Fibroblast of the conjunctiva (primary cell): Measurements from ENCODE around the gene AGAP1.
"Not testable (repeated sequence)": the region's sequence is repeated elsewhere in the genome, so short reads cannot be mapped to it uniquely, and the experiment has no call there.

ENCODE experiments used
- DNase-seq: peaks from one replicate; pipeline ENCODE4 v3.0.0-alpha.2; 2010; ENCODE audit warnings: low read depth

The AGAP1 gene

DNA sequence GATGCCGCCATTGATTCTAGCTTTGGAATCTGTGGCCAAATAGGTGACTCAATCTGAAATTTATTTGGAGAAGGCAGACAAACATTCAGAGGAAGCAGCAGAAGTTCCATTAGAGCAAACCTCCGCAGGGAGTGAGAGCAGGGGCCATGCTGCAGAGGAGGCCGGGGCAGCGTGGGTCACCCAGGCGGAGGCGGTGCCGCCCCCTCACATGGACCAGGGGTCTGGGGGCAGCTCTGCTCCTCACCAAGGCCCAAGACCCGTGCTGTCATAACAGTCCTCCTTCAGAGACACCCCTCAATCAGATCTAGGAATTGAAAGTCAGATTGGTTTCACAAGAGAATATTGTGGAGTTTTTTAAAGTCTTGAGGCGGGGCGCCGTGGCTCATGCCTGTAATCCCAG lies 582.0 kb downstream of the AGAP1 start:
- DNase-seq = no peak

DNA sequence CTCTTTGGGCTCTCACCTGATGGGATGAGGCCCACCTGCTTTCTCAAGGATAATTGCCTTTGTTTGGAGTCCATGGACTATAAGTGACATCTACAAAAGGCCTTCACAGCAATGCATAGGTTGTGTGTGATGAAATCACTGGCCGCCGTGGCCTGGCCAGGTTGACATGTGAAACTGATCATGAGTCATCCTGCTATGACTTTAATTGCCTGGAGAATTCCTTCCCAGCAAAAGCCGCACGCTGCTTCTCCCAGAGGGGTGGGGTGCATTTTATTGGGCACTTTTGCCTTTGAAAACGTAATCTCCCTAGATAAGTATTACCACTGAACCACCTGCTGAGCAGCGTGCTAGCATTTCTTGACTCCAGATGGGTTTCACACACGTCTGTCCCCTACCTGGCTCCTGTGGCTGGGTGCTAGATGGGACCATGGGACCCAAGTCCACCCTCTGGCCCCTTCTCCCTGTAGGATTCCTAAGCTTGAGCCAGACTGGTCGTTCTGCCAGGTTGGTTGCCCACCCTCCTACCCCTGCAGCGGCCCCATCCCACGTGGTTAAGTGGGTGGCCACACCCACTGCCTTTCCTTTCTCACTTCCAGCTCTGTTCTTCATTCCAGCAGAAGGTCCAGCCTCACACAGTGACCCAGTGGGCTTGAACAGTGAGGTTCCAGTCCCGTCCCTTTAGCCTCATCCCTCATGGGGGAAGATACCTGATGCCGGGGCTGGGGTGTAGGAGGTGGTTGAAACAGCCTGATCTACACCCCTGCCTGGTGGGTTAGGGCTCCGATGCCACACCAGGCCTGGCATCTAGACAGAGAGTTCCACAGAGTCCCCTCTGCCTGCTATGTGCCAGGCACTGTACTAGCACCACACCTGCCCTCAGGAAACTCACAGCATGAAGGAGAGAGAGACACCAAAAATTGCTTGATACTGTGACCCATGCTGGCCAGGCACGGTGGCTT lies 584.7 kb downstream of the AGAP1 start:
- peak; percentile 23 for DNase-seq

DNA sequence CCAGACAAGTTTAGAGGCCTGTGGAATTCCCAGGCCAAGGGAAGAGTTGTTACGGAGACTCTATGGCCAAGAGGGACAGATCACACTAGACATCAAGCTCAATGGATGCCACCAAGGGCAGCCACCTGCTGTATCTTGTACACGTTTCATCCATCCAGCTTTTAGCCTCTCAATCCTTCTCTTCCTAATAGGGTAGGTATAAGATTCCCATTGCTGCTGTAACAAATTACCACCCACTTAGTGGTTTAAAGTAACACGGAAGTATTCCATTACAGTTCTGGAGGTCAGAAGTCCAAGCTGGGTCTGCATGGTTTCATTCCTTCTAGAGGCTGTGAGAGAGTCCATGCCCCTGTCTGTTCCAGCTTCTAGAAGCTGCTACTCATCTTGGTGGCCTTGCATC lies 586.6 kb downstream of the AGAP1 start:
- DNase-seq = no peak

DNA sequence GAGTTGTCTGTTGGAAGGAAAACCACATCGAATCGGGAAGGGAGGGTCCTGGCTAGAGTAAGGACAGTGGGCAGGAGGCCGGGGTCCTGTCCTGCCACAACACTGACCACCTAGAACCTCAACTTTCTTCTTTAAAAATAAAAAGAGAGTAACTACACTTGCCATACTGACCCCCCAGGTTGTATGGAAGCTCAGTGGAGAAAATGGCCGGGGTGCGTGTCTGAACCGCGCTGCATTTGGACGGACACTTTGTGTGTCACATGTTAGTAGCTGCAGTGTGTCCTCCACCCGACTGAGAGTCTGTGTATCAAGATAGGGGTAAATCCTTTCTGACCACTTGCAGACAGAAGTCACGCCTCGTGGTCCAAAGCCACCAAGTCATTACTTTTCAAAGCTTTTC lies 587.3 kb downstream of the AGAP1 start:
- DNase-seq = no peak

DNA sequence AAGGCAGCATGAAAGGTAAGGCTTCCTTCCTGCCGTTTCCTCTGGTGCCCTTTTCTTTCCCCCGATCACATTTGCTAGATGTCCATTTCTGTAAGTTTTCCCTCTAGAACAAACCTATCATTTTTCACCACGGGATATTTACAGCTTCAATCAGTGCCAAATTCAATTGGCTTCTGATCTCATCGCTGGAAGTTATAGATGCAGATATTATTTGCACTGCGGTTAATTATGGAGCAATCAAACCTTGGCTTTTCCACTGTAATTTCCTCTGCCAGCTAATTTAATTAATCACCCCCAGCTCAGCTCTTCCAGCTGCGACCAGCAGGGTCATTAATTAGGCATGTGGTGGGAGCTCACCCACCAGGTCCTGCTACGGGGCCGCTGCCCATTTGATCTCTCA lies 588.2 kb downstream of the AGAP1 start:
- no peak for DNase-seq

DNA sequence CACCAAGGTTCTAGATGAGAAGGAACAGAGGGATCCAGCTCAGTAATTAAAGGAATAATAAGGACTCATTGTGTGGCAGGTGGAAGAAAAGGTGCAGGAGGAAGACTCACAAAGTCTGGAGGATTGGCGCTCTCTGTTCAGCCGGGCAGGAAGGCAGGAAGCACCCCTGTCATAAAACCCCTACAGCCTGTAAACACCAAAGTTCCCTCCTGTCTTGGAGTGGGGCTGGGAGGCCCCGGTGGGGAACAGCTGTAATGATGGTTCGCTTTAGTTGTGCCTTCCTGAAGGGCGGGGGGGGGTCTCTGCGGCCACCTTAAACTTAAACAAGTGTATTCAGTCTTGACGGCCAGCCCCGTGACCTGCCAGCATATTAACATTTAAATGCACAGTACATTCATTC lies 590.1 kb downstream of the AGAP1 start:
- no peak for DNase-seq

DNA sequence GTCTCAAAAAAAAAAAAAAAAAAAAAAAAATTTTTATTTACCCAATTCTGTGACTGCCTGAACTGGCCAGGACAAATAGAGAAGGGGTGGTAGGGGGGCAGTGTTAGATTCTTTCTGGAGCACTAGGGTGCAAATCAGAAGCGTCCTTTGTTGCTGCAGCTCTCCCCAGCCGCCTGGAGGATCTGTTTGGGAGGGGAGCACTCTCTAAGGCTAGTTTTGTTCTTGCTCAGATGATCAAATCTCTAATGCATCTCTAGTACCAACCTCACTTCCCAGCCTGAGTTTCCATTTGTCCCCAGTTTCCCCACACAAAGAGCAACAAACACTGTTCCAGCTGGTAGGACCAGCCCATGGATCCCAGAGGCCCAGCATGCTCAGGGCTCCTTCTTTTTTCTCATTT lies 591.4 kb downstream of the AGAP1 start:
- DNase-seq = no peak

DNA sequence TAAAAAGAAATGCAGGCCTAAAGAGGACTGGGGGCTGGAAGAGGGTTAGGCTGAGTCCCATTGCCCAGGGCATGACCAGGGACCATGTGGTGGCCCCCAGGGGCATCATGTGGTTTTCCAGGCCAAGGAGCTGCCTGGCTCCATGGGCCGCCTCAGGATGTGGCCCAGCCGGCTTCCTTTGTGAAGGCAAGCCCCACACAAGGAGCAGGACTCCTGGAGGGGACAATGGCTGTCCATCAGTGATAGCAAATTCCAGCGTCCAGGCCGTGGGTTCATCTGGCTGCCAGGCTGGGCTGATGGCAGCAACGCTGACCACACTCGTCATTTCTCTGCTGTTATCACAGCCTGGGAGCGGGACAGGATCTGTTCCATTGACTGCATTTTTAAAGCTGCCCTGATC lies 591.8 kb downstream of the AGAP1 start:
- DNase-seq = no peak

DNA sequence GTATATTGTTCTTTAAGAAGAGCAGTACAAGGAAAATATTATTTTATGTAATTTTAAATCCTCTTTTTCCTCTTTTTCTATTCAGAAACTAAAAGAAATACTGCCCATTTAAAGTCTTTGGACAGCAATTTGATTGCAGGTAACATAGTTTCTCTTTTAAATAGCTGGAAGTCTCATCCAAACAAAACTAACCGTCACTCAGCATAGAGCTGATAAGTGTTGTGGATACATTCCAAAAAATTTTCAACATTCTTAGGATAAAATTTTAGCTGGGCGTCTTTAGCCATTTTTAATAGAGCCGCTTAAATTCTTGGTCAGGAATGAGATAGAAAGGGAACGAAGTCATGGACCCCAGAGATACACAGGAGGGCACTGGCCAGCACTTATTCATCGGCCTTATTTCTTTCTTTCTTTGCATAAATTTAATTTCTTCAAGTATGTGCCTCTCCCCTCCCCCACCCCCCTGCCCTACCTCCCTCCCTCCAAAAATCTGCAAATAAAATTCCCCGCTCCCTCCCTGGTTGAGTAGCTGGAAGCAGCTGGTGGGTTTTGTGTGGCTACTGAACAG lies 592.6 kb downstream of the AGAP1 start:
- DNase-seq = no peak

DNA sequence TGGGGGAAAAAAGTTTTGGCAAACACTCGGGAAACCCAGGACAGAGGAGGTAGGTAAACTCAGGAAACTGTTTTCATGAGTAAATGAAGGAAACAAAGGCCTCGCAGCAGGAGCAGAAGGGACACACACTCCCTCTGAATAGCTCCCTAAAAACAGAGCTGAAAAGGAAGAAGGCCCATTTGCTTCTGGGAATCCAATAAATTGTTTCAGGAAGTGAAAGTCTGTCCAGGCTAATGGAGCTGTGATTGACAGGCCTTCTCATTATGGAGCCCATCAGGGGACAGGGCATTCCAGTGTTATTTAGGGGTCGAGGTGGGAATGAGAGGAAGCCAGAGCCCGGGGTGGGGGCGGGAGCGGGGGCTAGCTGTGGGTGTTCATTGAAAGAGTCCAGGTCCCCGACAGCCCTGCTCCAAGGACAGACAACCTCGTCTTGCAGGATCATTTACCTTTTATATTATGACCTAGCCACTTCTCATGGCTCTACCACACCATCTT lies 593.2 kb downstream of the AGAP1 start:
- DNase-seq = no peak

DNA sequence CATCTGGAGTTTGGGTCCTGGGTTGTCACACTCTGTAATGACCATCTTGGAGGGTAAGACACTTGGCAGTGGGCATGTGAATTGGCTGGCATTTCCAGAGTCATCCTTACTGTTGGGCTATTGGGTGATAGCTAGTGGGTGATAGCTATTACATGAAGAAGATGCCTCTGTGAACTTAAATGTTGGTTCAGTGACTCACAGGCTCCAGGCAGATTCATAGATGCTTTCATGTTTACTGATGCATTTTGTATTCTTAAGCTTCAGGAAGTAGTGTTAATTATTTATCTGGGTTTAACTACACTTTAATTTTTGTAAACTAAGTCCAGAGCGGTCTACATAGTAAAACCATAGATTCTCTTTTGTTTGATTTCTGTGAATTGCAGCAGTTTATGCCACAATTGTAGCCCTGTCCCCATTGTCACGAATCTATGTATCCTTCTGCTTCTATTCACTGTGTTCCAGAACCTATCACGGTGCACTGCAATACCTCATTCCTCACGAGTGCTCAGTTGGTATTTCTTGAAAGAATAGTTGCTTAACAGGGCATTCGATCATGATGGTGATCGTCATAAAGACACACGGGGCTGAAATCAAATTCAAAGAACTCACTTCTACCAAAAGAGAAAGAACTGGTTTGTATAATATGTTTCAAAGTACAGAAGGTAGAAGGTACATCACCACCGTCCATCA lies 594.7 kb downstream of the AGAP1 start:
- no peak for DNase-seq

DNA sequence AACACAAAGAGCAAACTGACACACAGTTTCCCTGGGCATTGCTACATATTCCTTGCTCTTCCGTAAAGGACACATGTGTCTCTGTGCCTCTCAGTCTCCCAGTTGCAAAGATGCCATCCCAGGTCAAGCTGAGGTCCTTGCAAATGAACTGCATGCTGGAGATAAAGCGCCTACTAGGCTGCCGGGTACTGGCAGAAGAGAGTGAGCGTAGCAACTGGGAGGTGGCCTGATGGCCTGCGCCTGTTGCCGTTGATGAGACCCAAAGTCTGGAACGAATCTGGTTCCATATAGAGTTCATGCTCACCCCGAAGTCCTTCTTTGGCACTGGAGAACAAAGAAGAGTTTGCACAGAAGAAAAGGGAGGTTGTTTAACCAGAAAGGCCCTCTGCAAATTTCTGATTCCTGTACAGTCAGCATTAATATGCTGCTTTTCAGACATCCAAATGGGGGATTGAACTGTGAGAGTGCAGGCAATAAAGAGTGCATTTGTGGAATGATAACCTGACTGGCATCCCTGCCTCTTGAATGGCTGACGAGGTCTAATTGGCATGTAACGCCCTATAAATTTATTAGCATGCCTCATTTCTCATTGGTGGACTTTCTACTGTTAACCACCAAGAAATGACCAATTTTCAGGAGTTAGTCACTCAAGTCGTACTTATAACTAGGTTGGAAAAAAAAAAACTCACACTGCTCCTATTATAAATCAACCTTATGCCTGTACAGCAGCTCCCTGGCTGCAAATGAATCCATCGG lies 595.6 kb downstream of the AGAP1 start:
- no peak for DNase-seq

DNA sequence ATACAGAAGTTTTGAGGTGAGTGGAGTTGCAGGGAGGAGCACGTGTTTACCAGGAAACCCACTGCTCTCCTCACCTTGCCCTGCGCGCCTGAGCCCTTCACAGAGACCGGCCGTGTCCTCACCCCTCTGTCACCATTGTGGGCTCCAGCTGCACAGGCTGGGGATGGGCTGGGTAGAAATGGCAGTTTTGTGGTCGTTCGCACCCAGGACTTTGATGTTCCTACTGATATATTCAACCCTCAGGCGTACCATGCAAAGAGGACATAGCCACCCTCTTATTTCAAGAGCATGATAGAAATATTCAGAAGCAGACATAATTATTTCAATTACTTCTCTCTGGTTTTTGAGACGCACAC lies 596.2 kb downstream of the AGAP1 start:
- DNase-seq = no peak

DNA sequence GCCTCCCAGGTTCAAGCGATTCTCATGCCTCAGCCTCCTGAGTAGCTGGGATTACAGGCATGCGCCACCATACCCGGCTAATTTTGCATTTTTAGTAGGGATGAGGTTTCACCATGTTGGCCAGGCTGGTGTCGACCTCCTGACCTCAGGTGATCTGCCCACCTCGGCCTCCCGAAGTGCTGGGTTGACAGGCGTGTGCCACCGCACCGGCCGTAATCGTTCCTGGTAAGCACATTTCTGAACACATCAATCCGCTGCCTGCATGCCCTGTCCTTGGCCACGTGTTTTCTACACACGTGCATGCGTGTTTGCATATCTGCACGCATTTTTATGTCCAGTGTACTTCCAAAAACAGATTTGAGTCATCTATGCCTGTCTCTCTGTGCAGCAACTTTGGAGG lies 597.0 kb downstream of the AGAP1 start:
- not testable (repeated sequence) for DNase-seq

DNA sequence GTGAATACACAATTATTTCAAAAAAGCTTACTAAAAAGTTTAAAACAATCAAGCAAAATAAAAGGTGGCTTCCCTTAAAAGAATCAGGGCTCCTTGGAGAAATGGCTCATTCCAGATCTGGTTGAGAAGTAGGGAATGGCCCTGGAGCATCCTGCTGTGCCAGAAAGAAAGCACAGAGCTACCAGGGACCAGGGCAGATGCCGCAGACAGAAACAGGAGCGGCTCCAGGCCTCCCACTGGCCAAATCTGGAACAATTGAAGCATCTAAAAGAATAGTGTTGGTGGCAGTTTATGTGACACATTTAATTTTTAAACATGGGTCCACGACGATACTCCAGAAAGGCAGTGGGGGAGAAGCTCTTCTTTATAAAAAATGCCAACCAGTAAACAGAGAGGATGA lies 598.9 kb downstream of the AGAP1 start:
- DNase-seq = no peak

DNA sequence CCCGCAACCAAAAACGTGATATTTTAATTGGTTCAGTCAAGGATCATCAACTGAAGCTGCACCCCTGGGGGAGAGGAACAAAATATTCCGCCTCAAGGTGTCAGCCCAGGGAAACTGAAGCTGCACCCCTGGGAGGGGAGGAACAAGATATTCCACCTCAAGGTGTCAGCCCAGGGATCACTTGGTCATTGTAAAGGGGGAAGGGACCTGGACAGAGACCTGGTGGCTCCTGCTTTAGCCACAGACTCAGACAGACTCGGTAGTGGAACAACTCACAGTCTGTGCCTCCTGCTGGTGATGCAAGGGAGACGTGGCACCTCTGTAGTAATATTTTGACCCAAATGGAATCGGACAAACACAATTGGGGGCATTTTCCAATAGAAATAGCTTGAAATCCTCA lies 599.3 kb downstream of the AGAP1 start:
- DNase-seq = no peak

DNA sequence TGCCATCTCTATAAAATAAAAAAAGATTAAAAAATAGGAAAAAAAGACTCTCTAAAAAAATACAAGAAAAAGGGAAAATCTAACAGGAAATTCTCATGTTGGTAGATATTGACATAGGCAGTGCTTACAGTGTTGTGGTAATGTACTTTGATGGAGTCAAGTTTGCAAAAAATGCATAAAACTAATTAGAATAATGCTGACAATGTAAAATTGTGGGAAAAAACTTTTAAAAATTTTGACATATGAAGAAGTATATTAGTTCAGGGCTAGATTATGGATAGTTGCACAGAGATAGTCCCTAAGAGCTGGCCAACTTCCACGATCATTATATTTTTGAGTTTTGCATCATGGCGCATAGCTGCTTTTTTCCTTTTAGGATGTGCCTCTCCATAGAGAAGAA lies 601.7 kb downstream of the AGAP1 start:
- no peak for DNase-seq

DNA sequence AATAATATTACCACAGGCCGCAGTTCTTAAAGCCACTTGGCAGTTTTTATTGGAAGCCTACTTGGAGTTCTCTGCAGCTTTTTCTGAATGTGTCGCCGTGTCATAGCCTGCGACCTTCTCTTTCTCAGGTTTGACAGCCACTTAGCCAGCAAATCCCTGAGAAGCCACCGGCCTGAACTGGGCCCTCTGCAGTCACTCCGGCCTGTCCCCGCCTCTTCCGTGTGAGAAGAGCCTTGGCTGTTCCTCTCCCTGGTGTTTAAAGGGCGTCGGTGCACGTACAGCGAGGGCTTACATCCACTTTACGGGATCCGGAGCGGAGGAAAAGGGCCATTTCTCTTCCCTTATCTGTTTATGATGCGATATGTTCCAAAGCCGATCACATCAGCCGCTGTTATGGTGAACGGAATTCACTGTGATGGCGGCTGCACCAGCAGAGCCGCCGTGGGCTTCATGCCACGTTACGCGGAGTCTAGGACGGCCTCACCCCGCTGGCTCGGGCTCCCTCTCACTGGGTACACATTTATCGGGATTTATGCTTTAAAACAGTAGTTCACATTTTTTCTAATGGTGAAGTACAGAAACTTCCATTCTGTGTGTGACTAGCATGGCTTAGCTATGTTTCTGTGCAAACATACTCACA lies 607.6 kb downstream of the AGAP1 start:
- no peak for DNase-seq

DNA sequence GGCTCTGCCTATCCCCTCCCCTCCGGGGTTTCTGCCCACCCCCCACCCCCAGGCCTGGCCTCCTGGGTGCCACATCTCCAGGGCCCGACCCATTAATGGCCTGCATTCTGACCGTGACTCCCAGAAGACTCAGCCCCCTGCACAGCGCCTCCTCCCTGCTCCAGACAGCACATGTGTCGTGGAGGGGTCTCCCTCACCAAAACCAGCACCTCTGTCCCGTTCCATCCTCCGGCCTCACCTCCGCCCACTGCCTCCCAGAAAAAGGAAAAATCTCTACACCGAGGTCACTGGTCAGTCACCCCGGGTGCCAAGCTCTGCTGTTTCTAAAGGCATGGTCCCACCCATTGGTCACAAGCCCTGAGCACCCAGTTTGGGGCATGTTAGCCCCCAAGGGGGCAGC lies 609.1 kb downstream of the AGAP1 start:
- no peak for DNase-seq

DNA sequence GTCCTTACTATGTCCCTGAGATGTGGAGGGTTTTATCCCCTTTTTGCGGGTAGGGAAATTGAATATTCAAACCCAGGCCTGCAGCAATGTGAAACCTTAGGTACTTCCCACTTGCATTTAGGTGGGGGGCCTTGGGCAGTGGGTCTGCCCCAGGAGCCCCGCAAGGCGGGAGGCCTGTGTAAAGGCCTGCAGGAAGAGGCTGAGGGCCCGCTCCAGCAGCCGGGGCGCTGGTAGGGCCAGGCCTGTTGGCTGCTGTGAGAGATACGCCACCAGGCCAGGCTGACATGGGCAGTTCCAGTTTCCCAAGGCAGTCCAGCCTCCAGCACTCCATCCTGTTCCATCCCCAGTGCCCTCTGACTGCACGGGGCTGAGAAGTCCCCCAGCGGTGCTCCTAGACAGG lies 610.1 kb downstream of the AGAP1 start:
- no peak for DNase-seq

DNA sequence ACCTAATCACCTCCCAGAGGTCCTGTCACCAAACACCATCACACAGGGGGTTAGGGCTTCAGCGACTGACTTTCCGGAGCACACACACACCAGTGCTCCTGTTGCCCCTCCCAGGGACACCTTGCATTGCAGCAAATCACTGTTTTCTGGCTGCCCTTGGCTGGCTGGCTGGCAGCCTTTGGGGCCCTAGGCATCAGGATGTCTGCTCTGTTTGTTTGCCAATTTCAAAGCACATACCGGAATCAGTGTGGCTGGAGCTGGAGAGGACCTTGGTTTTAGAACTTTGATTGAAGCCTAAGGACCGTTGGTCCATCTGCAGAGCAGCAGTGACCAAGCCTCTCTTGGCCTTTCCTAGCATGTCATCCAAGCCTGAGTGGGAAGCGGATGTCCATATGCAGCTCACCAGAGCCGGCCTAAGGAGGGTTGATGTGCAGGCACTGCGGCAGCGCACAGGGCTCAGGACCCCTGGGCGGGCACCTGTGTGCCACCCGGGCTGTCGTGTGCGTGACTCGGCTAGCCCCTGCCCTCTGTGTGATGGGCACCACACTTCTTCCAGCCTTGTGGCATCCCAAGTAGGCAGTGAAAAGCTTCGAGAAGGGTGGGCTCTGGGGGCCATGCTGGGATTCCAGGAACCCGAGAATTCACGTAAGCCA lies 612.2 kb downstream of the AGAP1 start:
- no peak for DNase-seq
